ENCODE results near the gene MORN2.
"Not testable (repeated sequence)": the region's sequence is repeated elsewhere in the genome, so short reads cannot be mapped to it uniquely, and the experiment has no call there.

MORN2 gene
- total RNA-seq, result 0.71 to 3.5 (median 2.3) reads per million in 3 experiments

DNA sequence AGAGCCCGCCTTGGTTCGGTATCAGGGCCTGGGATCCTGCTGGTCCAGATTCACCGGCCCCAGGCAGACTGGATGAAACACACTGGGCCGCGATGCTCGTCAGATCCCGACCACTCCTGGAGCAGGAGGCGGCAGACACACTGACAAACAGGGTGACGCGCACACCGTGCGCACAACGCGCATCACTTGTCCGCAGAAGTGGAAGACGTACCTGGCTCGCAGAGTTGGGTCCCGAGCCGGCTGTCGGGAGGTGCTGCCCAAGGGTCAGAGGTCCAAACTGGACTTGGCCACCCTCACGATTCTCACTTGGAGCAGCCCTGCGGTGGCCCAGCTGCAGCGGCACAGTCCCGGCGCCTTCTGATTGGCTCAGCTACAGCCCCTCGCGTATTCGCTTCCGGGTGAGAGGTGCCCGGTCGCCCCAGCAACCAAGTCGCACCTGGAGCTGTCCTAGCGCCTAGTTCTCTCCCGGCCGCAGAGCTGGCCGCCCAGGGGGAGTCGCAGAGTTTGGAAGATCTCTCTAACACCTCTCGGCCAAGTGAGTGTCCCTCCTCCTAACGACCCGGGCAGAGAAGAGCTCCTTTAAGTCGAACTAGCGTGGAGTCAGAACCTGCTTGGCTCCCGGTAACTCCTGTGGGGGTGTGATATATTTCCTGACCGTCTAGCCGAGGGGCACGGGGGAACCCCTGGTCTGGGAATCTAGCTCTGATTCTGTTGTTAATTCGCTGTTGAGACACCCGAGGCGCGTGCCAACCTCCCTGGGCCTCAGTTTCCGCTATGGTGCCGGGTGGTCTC, at the start of gene MORN2, which contains the start of gene DHX57:
MORN2 (plus strand) TSS at position 401 of the 792 bp plus-strand sequence.
DHX57 (minus strand) TSS at position 359 of the 792 bp plus-strand sequence. CDS start 7,529 bp downstream, outside the sequence.
- peak; percentile 76 for DNase-seq

DNA sequence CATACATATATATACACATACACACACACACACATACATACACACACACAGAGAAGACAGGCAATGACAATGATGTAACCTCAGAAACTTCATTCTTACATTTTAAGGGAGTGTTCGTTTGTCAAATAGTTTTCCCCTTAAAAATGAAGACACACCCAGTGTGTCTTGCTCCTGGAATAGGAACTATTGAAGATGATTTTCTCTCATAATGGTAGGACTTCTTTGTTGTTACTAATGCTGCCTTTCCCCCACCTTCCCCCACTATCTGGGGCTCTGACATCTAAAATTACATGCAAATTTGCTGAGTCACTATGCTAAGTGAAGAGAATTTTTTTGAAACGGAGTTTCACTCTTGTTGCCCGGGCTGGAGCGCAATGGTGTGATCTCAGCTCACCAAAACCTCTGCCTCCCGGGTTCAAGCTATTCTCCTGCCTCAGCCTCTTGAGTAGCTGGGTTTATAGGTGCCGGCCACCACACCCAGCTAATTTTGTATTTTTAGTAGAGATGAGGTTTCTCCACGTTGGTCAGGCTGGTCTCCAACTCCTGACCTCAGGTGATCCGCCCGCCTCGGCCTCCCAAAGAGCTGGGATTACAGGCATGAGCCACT, 48.1 kb upstream of the MORN2 start:
- DNase-seq, result not testable (repeated sequence)

DNA sequence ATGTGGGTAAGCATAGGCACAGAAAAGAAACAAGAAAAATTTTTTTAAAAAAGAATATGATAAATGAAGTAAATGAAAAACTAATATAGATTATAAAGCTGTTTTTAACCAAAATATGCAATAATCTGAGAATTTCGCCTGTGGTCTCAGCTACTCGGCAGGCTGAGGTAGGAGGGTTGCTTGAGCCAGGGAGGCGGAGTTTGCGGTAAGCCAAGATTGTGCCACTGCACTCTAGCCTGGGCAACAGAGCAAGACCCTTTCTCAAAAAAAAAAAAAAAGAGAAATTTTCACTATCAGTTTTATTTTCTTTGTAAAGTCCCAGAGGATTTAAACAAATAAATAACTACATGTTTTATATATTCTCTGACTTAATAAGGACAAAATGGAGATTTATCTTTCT, 47.3 kb upstream of the MORN2 start:
- no peak for DNase-seq

DNA sequence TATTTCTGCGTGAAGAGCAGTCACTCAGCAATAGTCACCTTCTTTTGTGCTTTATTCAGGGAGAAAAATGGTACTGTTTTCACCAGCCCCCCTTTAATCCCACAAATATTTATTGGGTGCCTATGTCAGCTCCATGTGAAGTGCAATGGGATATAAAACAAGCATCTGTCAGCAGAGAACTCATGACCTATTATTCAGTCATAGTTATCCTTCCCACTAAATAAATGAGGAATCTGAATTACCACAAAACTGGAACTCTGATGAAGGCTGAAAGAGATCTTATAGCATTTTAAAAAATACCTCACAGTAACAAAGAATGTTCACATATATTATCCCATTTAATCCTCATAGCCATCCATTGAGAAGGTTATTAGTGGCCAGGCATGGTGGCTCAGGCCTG, 45.8 kb upstream of the MORN2 start:
- no peak for DNase-seq

DNA sequence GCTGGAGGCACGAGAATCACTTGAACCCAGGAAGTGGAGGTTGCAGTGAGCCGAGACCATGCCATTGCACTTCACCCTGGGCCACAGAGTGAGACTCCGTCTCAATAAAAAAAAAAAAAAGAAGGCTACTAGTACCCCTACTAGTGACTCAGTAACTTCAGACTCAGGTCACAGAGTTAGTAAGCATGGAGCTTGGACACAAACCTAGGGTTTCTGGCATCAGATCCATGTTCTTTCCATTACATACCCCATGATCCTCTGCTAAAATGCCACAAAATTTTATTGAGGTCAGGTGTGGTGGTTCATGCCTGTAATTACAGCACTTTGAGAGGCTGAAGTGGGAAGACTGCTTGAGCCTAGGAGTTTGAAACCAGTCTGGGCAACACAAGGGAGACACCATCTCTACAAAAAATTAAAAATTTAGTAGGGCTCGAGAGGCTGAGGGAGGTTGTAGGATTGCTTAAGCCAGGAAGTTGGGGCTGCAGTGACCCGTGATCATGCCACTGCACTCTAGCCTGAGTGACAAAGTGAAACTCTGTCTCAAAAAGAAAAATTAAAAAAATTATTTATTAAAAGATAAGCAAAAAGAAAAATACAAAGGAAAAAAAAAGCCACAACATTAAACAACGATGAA, 45.1 kb upstream of the MORN2 start:
- no peak for DNase-seq

DNA sequence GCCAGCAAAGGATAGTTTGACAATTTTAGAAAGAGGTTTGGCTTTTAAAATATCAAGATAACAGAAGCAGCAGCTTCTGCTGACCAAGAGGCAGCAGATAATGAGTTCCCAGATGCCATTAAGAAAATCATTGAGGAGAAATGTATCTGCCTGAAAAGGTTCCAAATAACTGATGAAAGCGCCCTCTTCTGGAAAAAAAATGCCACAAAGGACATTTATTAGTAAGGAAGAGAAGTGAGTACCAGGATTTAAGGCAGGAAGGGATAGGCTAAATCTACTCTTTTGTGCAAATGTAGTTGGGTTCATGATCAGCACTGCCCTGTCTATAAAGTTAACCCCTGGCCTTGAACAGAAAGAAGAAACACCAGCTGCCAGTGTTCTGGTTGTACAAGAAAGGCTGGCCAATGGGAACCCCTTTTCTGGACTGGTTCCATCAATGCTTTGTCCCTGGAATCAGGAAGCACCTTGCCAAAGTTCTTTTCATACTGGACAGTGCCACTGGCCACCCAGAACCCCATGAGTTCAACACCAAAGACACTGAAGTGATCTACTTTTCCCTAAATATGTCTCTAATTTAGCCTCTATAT, 40.7 kb upstream of the MORN2 start:
- no peak for DNase-seq

DNA sequence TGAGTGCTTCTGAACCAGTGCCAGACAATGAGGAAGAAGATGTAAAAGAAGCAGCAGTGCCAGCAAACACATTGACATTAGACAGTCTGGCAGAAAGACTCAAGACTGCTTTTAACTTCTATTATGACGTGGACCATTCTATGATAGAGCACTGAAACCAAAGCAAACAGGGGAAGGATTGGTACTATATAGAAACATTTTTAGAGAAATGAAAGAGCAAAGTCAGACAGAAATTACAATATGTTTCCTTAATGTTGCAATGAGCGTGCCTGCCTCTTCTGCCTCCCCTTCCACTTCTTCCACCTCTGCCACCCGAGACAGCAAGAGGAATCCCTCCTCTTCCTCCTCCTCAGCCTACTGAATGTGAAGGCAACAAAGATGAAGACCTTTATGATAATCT, 39.8 kb upstream of the MORN2 start:
- no peak for DNase-seq

DNA sequence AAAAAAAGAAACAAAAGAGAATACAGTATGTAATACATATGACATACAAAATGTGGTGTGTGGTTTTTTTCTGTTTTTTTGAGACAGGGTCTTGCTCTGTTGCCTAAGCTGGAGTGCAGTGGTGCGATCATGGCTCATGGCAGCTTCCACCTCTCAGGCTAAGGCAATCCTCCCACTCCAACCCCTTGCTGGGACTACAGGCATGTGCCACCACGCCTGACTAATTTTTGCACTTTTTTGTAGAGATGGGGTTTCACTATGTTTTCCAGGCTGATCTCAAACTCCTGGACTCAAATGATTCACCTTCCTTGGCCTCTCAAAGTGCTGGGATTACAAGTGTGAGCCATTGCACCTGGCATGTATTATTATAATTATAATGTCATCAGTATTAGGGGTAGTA, 39.0 kb upstream of the MORN2 start:
- DNase-seq, result no peak

DNA sequence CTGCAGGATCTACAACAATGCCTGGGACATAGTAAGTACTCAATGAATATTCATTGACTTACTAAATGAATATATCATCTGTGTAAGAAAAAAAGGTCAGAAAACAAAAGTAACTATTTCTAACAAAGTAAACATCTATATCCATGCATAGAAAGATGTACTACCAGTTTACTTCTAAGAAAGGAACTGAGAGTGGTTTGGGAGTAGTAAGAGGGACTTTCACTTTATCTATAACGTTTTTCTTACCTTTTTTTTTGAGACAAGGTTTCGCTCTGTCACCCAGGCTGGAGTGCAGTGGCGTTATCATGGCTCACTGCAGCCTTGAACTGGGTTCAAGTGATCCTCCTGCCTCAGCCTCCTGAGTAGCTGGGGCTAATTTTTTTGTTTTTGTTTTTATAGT, 25.7 kb upstream of the MORN2 start:
- DNase-seq, result no peak

DNA sequence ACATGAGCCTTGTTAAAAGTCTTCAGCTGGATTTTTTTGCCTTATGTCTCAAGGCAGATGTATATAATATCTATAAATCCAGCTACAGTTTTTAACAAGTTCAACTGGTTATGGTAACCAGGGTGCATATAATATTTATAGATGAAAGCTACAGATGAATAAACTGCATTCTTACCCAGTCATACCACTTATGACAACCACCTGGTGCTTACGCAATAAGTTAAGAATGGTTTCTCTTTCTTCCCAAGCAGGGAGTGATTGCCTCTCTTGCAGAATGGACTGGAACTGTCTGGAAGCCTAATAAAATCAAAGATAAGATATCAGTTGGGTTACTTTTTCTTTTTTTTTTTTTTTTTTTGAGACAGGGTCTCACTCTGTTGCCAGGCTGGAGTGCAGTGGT, 19.6 kb upstream of the MORN2 start:
- no peak for DNase-seq

DNA sequence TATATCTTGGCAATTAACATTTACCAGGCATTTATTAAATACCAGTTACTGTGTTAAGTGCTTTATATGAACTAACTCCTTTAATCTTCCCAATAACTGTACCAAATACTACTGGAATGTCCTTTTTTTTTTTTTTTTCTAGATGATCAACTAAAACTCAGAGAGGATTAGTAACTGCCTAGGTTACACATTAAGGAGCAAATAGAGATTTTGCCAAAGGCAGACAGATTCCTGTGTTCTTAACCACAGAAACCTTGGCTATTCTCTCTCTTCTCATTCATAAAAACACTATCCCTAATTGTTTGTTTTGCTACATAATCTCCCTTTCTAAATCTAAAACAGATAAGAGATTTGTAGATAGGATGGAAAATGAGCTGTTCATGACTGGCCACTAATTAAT, 13.3 kb upstream of the MORN2 start:
- no peak for DNase-seq

DNA sequence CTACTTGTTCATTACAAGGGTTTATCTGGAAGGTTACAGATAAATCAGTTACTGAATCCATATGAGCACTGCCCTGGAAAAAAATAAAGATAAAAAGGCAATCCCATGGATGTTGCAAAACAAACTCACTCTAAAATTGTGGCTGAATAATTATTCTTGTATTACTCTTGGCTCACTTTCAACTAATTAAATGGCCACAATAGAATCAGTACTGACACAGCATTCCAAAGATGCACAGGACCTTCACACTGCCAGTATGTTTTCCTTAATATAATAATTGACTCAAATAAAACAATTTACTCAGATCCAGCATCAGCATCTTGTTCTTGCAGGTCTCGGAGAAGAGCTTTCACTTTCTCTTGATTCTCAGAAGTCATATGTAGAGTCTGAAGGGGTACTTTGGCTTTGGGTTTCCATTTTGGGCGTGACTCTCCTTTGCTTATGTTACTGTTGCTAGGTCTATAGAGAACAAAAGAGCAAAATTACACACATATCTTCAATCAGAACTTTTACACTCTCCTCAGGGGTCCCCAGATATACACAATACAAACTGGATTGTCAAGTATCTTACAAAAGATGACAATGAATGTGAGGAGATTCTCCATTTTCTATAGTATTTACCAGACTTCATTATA, 12.6 kb upstream of the MORN2 start:
- no peak for DNase-seq

DNA sequence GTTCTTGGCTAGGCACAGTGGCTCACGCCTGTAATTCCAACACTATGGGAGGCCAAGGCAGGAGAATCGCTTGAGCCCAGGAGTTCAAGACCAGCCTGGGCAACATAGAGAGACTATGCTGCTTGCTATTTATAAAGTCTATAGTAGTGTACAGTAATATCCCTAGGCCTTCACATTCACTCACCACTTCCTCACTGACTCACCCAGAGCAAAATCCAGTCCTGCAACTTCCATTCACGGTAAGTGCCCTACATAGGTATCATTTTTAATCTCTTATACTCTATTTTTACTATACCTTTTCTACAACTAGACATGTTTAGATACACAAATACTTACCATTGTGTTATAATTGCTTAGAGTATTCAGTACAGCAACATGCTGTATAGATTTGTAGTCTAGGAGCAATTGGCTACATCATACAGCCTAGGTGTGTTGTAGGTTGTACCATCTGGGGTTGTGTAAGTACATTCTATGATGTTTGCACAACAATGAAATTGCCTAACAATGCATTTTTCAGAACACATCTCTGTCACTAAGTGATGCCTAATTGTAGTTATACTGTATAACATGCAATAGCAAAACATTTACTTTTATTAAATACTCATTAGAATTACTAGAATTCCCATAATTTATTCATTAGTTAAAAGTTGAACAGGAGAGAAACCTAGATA, 8.9 kb upstream of the MORN2 start:
- DNase-seq, result no peak

DNA sequence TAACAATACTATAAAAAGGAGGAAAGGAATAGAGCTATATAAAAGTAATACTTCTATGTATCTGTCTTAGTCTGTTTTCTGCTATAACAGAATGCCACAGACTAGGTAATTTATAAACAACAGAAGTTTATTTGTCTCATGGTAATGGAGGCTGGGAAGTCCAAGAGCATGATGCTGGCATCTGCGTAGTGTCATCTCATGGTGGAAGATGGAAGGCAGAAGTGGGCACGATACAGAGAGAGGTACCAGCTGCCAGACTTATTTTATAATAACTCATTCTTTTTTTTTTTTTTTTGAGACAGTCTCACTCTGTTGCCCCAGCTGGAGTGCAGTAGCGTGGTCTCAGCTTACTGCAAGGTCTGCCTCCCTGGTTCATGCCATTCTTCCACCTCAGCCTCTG, 4.3 kb upstream of the MORN2 start:
- no peak for DNase-seq

DNA sequence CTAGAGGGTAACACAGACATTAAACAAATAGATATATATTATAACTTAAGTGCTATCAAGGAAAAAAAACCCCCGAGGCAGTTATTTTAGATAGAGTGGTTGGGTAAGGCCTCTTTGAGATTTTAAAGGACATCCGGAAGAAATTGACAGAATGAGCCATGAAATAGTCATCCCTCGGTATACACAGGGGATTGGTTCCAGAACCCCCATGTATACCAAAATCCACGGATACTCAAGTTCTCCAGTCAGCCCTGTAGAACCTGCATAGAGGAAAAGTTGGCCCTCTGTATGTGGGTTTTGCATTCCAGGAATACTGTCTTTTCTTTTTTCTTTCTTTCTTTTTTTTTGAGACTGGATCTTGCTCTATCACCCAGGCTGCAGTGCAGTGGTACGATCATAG, 2.0 kb upstream of the MORN2 start:
- DNase-seq, result no peak

DNA sequence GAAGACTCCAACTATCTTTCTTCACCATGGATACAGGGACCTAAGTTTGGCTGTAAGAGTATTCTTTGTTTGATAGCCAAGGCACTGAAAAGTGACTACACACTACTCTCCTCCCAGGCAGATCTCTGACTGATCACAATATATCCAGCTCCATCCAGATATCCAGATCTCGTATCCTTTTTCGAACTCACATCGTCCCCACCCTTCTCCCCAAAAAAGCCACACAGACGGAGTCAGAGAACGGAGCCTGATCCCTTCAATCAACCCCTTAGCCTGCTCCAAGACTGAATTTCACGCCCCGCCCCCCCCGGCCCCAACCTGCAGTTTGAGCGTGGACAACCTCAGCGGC, 575 bp upstream of the MORN2 start:
- DNase-seq, result no peak

DNA sequence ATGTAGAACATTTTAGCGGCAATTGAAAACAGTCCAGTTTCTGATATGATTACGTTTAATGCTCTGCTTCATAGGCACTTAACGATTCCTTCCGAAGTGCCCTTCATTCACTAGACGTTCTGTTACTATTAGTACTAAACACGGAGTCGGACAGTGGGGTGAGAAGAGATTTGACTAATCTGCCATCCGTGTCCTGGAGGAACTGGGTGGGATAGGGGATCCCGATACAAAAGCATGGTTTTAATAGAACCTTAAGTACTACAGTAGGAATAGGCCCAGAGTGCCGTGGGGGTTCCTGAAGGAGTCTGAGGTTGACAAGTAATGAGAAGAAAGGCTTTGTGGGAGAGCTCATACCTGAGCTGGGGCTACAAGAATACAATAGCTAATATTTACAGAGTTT, 631 bp downstream of the MORN2 start:
- no peak for DNase-seq

DNA sequence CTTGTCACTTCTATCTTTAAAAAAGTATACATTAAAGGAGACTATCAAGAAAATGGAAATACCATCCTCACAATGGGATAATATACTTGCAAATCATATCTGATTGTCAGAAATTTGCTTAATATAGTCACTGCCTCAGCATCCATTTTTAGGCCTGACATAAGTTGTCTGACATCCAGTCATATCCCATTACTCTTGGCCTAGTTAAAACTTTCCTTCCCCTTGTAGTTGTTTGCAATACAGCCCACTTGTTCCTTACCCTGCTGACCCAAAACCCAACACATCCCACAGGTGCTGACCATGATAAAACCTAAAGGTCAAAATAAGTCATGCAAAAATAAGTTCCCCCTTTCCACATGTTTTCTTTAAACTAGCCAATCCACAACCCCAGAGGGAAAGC, 10.3 kb downstream of the MORN2 start:
- DNase-seq, result no peak

DNA sequence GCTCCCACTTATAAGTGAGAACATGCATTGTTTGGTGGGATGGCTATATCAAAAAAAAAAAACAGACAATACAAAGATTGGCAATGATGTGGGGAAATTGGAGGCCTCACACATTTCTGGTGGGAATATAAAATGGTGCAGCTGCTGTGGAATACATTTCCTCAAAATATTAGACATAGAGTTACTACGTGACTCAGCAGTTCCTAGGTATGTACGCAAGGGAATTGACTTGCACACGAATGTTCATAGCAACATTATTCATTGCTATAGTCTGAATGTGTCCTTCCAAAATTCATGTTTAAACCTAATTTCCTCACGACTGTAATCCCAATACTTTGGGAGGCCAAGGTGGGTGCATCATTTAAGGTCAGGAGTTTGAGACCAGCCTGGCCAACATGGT, 11.6 kb downstream of the MORN2 start:
- no peak for DNase-seq

DNA sequence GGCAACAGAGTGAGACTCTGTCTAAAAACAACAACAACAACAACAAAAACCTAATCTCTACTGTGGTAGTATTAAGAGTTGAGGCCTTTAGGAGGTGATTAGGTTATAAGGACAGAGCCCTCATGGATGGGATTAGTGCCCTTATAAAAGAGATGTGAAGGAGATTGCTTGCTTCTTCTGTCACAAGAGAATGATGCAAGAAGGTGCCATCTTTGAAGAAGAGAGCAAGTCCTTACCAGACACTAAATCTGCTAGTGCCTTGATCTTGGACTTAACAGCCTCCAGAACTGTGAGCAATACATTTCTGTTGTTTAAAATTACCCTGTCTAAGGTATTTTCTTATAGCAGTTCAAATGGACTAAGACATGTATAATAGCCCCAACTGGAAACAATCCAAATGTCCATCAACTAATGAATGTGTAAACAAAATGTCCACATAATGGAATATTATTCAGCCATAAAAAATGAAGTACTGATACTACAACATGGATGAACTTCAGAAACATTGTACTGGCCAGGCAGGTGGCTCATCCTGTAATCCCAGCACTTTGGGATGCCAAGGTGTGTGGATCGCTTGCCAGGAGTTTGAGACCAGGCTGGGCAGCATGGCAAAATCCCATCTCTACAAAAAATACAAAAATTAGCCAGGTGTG, 12.3 kb downstream of the MORN2 start:
- DNase-seq, result no peak

DNA sequence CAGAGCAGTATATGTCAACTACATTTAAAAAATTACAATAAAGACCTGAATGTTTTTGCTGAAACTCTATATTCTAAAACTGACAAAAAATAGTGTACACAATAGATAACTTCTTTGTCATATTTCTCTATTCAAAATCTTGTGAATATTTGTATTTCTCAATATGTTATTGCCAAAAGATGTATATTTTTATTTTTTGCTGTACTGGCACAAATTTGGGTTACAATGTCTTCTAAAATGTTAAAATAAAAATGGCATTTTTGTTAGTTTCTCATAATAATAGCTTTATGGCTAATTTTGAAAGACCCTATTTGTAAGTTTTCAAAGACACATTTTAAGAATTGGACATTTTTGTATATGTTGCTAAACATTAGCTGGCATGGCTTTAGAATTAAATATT, 13.3 kb downstream of the MORN2 start:
- no peak for DNase-seq

DNA sequence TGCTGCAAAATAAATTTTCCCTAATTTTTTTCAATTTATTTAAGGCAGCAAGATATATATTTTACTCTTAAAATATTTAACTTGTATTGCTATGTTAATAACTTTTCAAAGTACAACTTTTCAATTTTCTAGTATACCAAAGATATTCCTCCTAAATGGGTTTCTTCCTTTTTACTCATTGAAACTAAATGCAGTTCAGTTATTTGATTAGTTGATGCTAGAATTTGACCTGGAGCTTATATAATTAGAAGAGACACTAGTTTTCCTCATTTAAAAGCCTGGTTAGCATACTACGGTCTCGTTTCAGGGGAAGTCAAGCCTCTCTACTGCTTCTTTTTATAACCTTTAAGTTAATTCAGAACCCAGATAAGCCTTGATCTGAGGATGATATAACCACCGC, 13.8 kb downstream of the MORN2 start, which contains the start of gene ARHGEF33:
ARHGEF33 (plus strand) TSS at position 301 of the 400 bp plus-strand sequence. CDS start 29,573 bp downstream, outside the sequence.
- DNase-seq, result no peak

Data from central memory CD4-positive, alpha-beta T cell (primary cell).